ENCODE data around the gene TOP3B.
"Not testable (repeated sequence)": the region's sequence is repeated elsewhere in the genome, so short reads cannot be mapped to it uniquely, and the experiment has no call there.

Gene TOP3B

GRCh38 chr22:21944871-21945270 is 37.7 kb downstream of the TOP3B start:
- POLR2A ChIA-PET, result no interaction called here
- no peak for TF ChIP-seq CTCF (IDR thresholded peaks at IDR 0.05; ENCODE audit: control extremely low read depth, extremely low read depth, low read depth, missing control alignments)

GRCh38 chr22:21943571-21944448 is 38.8 kb downstream of the TOP3B start:
- no peak for TF ChIP-seq CTCF (IDR thresholded peaks at IDR 0.05; ENCODE audit: control extremely low read depth, extremely low read depth, low read depth, missing control alignments)
- CTCF ChIA-PET, result interaction anchor here (1.3 to 9.2 kb wide), 3 partner anchors 6 to 147 kb away, joined by 3 to 130 read pairs (median 6); partner anchors contain the start of gene PPM1F
- no peak for DNase-seq (ENCODE audit: extremely low spot score)
- POLR2A ChIA-PET, result no interaction called here

More at GRCh38 chr22:21944871-21945270, 37.7 kb downstream of the TOP3B start:
- DNase-seq (ENCODE audit: extremely low spot score), result no peak
- CTCF ChIA-PET, result interaction anchor here (1.4 to 1.5 kb wide), 2 partner anchors 8 to 28 kb away, joined by 4 to 6 read pairs; partner anchors contain the start of gene PPM1F

GRCh38 chr22:21942407-21943343 is 39.9 kb downstream of the TOP3B start:
- TF ChIP-seq CTCF (IDR thresholded peaks at IDR 0.05; ENCODE audit: control extremely low read depth, extremely low read depth, low read depth, missing control alignments), result no peak
- CTCF ChIA-PET, result interaction anchor here (1.3 to 9.2 kb wide), 3 partner anchors 8 to 146 kb away, joined by 3 to 130 read pairs (median 3); partner anchors contain the start of gene PPM1F
- no peak for DNase-seq (ENCODE audit: extremely low spot score)
- POLR2A ChIA-PET, result no interaction called here

DNA sequence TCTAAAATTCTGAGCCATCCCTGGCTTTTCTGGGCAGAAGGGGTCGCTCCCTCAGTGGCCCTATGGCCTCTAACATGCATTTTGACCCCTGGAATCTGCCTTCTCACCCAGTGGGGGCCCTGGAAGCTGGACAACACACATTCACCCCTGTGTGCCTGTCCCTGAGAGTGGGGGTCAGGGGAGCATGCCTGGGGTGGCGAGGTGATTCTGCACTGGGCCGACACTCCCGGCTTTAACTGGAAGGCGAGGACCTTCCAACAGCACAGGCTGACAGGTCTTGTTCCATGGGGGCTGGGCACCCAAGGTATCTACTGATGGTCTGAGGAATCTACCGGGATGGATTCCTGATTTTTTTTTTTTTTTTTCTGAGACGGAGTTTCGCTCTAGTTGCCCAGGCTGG is 40.7 kb downstream of the TOP3B start:
- ChIA-PET CTCF (interaction anchor here (1.4 to 9.2 kb wide), 4 partner anchors 8 to 229 kb away, joined by 3 to 130 read pairs (median 10); partner anchors contain the start of gene PPM1F), POLR2A (no interaction called here)
- no peak for TF ChIP-seq CTCF (IDR thresholded peaks at IDR 0.05; ENCODE audit: control extremely low read depth, extremely low read depth, low read depth, missing control alignments)
- DNase-seq (ENCODE audit: extremely low spot score), result no peak

GRCh38 chr22:21940521-21940920 is 42.1 kb downstream of the TOP3B start:
- no peak for DNase-seq (ENCODE audit: extremely low spot score)
- ChIA-PET CTCF (interaction anchor here (1.3 to 9.2 kb wide), 5 partner anchors 8 to 230 kb away, joined by 4 to 130 read pairs (median 15); partner anchors contain the start of gene PPM1F), POLR2A (no interaction called here)

GRCh38 chr22:21939935-21940334 is 42.7 kb downstream of the TOP3B start:
- POLR2A ChIA-PET; DNase-seq (ENCODE audit: extremely low spot score): not testable (repeated sequence)
- CTCF ChIA-PET, result interaction anchor here (0.9 to 9.2 kb wide), 5 partner anchors 10 to 230 kb away, joined by 4 to 130 read pairs (median 15); partner anchors contain the start of gene PPM1F

More at GRCh38 chr22:21940521-21940920, 42.1 kb downstream of the TOP3B start:
- TF ChIP-seq CTCF (IDR thresholded peaks at IDR 0.05; ENCODE audit: control extremely low read depth, extremely low read depth, low read depth, missing control alignments), result no peak

Data from GM10248 (cell line).